ENCODE measurements around the gene GNAS.
A peak's percentile ranks its signal among the peaks of the same experiment; 100 is the strongest.

The GNAS gene

GRCh38 chr20:58900397-58900796, 47.9 kb downstream of the GNAS start:
- no peak for DNase-seq

GRCh38 chr20:58901488-58902402, 49.2 kb downstream of the GNAS start:
- DNase-seq = no peak

- DNase-seq = no peak
Measured at GRCh38 chr20:58903614-58904013, 51.1 kb downstream of the GNAS start.

- no peak for DNase-seq
Measured at GRCh38 chr20:58905236-58905635, 52.7 kb downstream of the GNAS start.

- DNase-seq = no peak
Measured at GRCh38 chr20:58906111-58906510, 53.6 kb downstream of the GNAS start.

- no peak for DNase-seq
Measured at GRCh38 chr20:58906894-58907293, 54.4 kb downstream of the GNAS start.

GRCh38 chr20:58907320-58908137, 55.0 kb downstream of the GNAS start:
- DNase-seq = peak; percentile 91

- DNase-seq = no peak
Measured at GRCh38 chr20:58908221-58908620, 55.7 kb downstream of the GNAS start.

GRCh38 chr20:58908941-58909340, 56.4 kb downstream of the GNAS start:
- no peak for DNase-seq

GRCh38 chr20:58909585-58909984, 57.1 kb downstream of the GNAS start:
- no peak for DNase-seq

GRCh38 chr20:58910473-58910872, 58.0 kb downstream of the GNAS start:
- DNase-seq = no peak

- DNase-seq = no peak
Measured at GRCh38 chr20:58911309-58911708, 58.8 kb downstream of the GNAS start.

GRCh38 chr20:58911970-58912369, 59.5 kb downstream of the GNAS start:
- no peak for DNase-seq

- DNase-seq = no peak
Measured at GRCh38 chr20:58913079-58913478, 60.6 kb downstream of the GNAS start.

- DNase-seq = no peak
Measured at GRCh38 chr20:58918621-58919020, 66.1 kb downstream of the GNAS start.

GRCh38 chr20:58921564-58921963, 69.0 kb downstream of the GNAS start:
- no peak for DNase-seq

- DNase-seq = no peak
Measured at GRCh38 chr20:58922036-58922435, 69.5 kb downstream of the GNAS start.

- no peak for DNase-seq
Measured at GRCh38 chr20:58923117-58923712, 70.7 kb downstream of the GNAS start.

GRCh38 chr20:58926802-58927489, 74.4 kb downstream of the GNAS start:
- DNase-seq = no peak

GRCh38 chr20:58927490-58928061, 75.1 kb downstream of the GNAS start:
- DNase-seq = no peak

GRCh38 chr20:58930496-58930895, 78.0 kb downstream of the GNAS start:
- DNase-seq = no peak

- no peak for DNase-seq
Measured at GRCh38 chr20:58932170-58932569, 79.7 kb downstream of the GNAS start.

- no peak for DNase-seq
Measured at GRCh38 chr20:58938078-58938477, 85.6 kb downstream of the GNAS start.

All from right forelimb (tissue), 1 donor.